K562 (cell line): ENCODE data around the gene BHMT2. TPM values are rescaled to one million over a fixed set of nuclear protein-coding genes. Genes with fewer than 3 reads are reported as not detected.

Experiments used
- ATAC-seq: fragments of 200-7000 bp; cut with Tn5 transposase; 3 replicates; pipeline ENCODE4 v1.9.1; 2020; ENCODE audit warnings: moderate library complexity
- BruUV-seq: library from RNA; stranded (reverse); fragments of 400-500 nt; replicated peaks from 2 replicates; lab custom pipeline; 2021; lab: Mats Ljungman, UMichigan
- CTCF ChIA-PET: fragments of 300-600 bp; formaldehyde crosslinking; extraction: SDS; loops from one replicate; lab custom pipeline; 2021; ENCODE audit warnings: low intra/inter-chr PET ratio; lab: Yijun Ruan, JAX
- POLR2A ChIA-PET: fragments of 300-600, 350-650 bp; sonication (Branson Sonifier 250); formaldehyde crosslinking; extraction: SDS; loops from one replicate; lab custom pipeline; 2021; ENCODE audit warnings: antibody characterized with exemption, inconsistent platforms; lab: Yijun Ruan, JAX
- DNase-seq, 4 experiments: peaks; one replicate each; pipeline versions ENCODE4 v3.0.0 to v3.0.0-alpha.2; 2011 to 2018; ENCODE audit warnings: low spot score in 3 of 4, mixed read lengths in 3 of 4; ENCODE audit errors: extremely low read depth in 1 of 4
- FAIRE-seq: peaks from 2 replicates; lab custom pipeline; 2011; peaks lifted over from hg19 to GRCh38; lab: Jason Lieb, UNC
- H2AFZ ChIP-seq: 2 replicates; pipeline ENCODE4 v1.6.0; 2011; ENCODE audit warnings: low read depth, low read length, control low read depth, inconsistent platforms
- H3K27ac ChIP-seq: fragments of 200-600 bp; 3 replicates; pipeline ENCODE4 v1.8.0; 2011; ENCODE audit warnings: low read depth, mild to moderate bottlenecking, control low read depth, inconsistent platforms, low read length, moderate library complexity, mixed read lengths; ENCODE audit errors: extremely low read depth
- H3K27me3 ChIP-seq, 2 experiments: fragments of 300-600 bp in 1 of 2; 2 replicates in 1 of 2; 3 replicates in 1 of 2; pipeline versions ENCODE4 v1.6.0 to v1.8.0; 2011; ENCODE audit warnings: inconsistent platforms in 2 of 2, low read length in 2 of 2, mild to moderate bottlenecking in 1 of 2, mixed read lengths in 1 of 2, moderate library complexity in 1 of 2; ENCODE audit not compliant: control insufficient read depth in 2 of 2, insufficient read depth in 2 of 2
- H3K36me3 ChIP-seq: fragments of 300-600 bp; 3 replicates; pipeline ENCODE4 v1.8.0; 2011; ENCODE audit warnings: mild to moderate bottlenecking, low read length, inconsistent platforms; ENCODE audit not compliant: control insufficient read depth, insufficient read depth
- H3K4me1 ChIP-seq, 2 experiments: fragments of 200-600 bp in 1 of 2; replicated peaks in 1 of 2; 2 replicates in 1 of 2; 3 replicates in 1 of 2; pipeline versions ENCODE4 v1.5.1 to v1.8.0; 2011; ENCODE audit warnings: inconsistent platforms in 2 of 2, low read length in 2 of 2, mild to moderate bottlenecking in 1 of 2, mixed read lengths in 1 of 2, moderate library complexity in 1 of 2; ENCODE audit not compliant: control insufficient read depth in 2 of 2, insufficient read depth in 2 of 2
- H3K4me2 ChIP-seq: 2 replicates; pipeline ENCODE4 v1.6.1; 2011; ENCODE audit warnings: low read length, control low read depth, inconsistent platforms, mixed read lengths; ENCODE audit not compliant: insufficient read depth
- H3K4me3 ChIP-seq: fragments of 200-600 bp; sonication (generic), shearing (Covaris generic); 2 replicates; pipeline ENCODE4 v1.5.1; 2016; ENCODE audit warnings: control low read depth, inconsistent platforms
- H3K79me2 ChIP-seq: fragments of 200-600 bp; 3 replicates; pipeline ENCODE4 v1.8.0; 2011; ENCODE audit warnings: low read length, inconsistent platforms; ENCODE audit not compliant: control insufficient read depth, insufficient read depth
- H3K9ac ChIP-seq, 2 experiments: 2 replicates each; pipeline versions ENCODE4 v1.6.0 to v1.6.1; 2011; ENCODE audit warnings: low read depth in 2 of 2, low read length in 2 of 2, control low read depth in 1 of 2, inconsistent platforms in 1 of 2, mild to moderate bottlenecking in 1 of 2, mixed read lengths in 1 of 2; ENCODE audit not compliant: insufficient read depth in 1 of 2
- H3K9me1 ChIP-seq: one replicate; pipeline ENCODE4 v1.6.0; 2011; ENCODE audit warnings: inconsistent platforms, mild to moderate bottlenecking, low read length, moderate library complexity; ENCODE audit not compliant: control insufficient read depth, insufficient read depth
- H3K9me3 ChIP-seq: replicated peaks from 2 replicates; pipeline ENCODE4 v1.5.1; 2011; ENCODE audit warnings: low read depth, low read length, inconsistent platforms; ENCODE audit not compliant: control insufficient read depth, insufficient read depth
- H4K20me1 ChIP-seq: replicated peaks from 2 replicates; pipeline ENCODE4 v1.6.1; 2011; ENCODE audit warnings: low read length, inconsistent platforms, mixed read lengths; ENCODE audit not compliant: control insufficient read depth, insufficient read depth
- ARID2 ChIP-seq: fragments of 450-650 bp; IDR thresholded peaks from 2 replicates; pipeline ENCODE4 v1.6.1; 2017; ENCODE audit warnings: antibody characterized with exemption, mild to moderate bottlenecking
- CBX2 ChIP-seq: fragments of 200-600 bp; sonication (generic); IDR thresholded peaks from one replicate; pipeline ENCODE4 v1.6.1; 2012; ENCODE audit warnings: mild to moderate bottlenecking, low read length, inconsistent platforms; ENCODE audit not compliant: insufficient read depth, poor library complexity, severe bottlenecking
- FOXM1 ChIP-seq, 2 experiments: fragments of 450-650 bp in 1 of 2; sonication (generic) in 1 of 2; formaldehyde crosslinking in 1 of 2; IDR thresholded peaks; 2 replicates each; pipeline versions ENCODE4 v1.6.1 to v1.9.0; 2017 to 2022; ENCODE audit warnings: low read depth in 2 of 2, mild to moderate bottlenecking in 2 of 2, missing genetic modification reagents in 1 of 2, moderate library complexity in 1 of 2
- MAFG ChIP-seq: fragments of 450-650 bp; conservative IDR thresholded peaks from 2 replicates; pipeline ENCODE4 v1.6.1; 2016; ENCODE audit warnings: missing genetic modification characterization, missing compliant biosample characterization
- MAFK ChIP-seq: IDR thresholded peaks from 2 replicates; pipeline ENCODE4 v1.6.1; 2011; ENCODE audit warnings: low read length, improper control_type of control experiment
- MED1 ChIP-seq: sonication (generic); formaldehyde crosslinking; IDR thresholded peaks from 2 replicates; pipeline ENCODE4 v1.8.1; 2023; ENCODE audit warnings: missing genetic modification reagents, borderline replicate concordance
- RB1 ChIP-seq: fragments of 450-650 bp; IDR thresholded peaks from 2 replicates; pipeline ENCODE4 v1.6.1; 2017; ENCODE audit warnings: low read depth, mild to moderate bottlenecking
- RUNX1 ChIP-seq: sonication (generic); IDR thresholded peaks from 2 replicates; pipeline ENCODE4 v1.6.1; 2016; ENCODE audit warnings: antibody characterized with exemption, low read depth
- ZNF316 ChIP-seq: fragments of 450-650 bp; IDR thresholded peaks from 2 replicates; pipeline ENCODE4 v1.6.1; 2016
- WGBS: fragments of 100-300 bp; shearing (Covaris generic); methylation state at CpG from one replicate; pipeline ENCODE4 v1.1.6; 2016; ENCODE audit warnings: low coverage, mixed read lengths; ENCODE audit not compliant: insufficient coverage; ENCODE audit errors: missing lambda C conversion rate; 5-methylcytosine and 5-hydroxymethylcytosine counted together
- in situ Hi-C: fragments of 300-500 bp; cut with MboI; formaldehyde crosslinking; loops from 4 replicates; pipeline ENCODE4 v1.15.0; 2018; ENCODE audit warnings: inconsistent platforms, mixed read lengths
- intact Hi-C: fragments of 100-400 bp; cut with micrococcal nuclease; formaldehyde crosslinking; loops from 2 replicates; pipeline ENCODE4 v1.14.2; 2022
- polyA plus RNA-seq, 8 experiments: library from polyadenylated mRNA; depleted of rRNA in 4 of 8; stranded (reverse) in 5 of 8; unstranded in 3 of 8; fragments of >200 nt; fragmentation: Nextera tagmentation in 2 of 8; fragmentation: Illumina TruSeq in 1 of 8; extraction: Ambion mirVana in 2 of 8; extraction: Trizol in 1 of 8; gene quantifications; 2 replicates each; pipeline versions ENCODE4 v1.2.1 to v1.2.3, GENCODE V29; 2011 to 2014; ENCODE audit warnings: inconsistent platforms in 1 of 8, missing spikeins in 1 of 8
- total RNA-seq, 7 experiments: library from RNA; depleted of rRNA in 6 of 7; stranded (reverse); fragments of >200 nt in 6 of 7; fragmentation: Illumina TruSeq in 2 of 7; extraction: Trizol in 2 of 7; gene quantifications; 2 replicates each; pipeline versions ENCODE4 v1.2.1 to v1.2.3, GENCODE V29; 2011 to 2021; ENCODE audit warnings: low replicate concordance in 1 of 7
- TF ChIP-seq, protein P1 (sequence below): IDR thresholded peaks from 2 replicates; pipeline ENCODE4 v1.6.1; 2011; ENCODE audit not compliant: insufficient read length; ENCODE audit errors: extremely low read depth
- TF ChIP-seq, protein P2 (sequence below): fragments of 450-650 bp; IDR thresholded peaks from 2 replicates; pipeline ENCODE4 v1.6.1; 2016; ENCODE audit warnings: low read depth, mild to moderate bottlenecking, moderate library complexity
- TF ChIP-seq, protein P3 (sequence below): fragments of 200-800 bp; sonication (Bioruptor generic); IDR thresholded peaks from 2 replicates; pipeline ENCODE4 v1.6.1; 2016; ENCODE audit warnings: missing genetic modification characterization, missing compliant biosample characterization
- TF ChIP-seq, protein P4 (sequence below): fragments of 250-450 bp; sonication (Bioruptor Pico); IDR thresholded peaks from 2 replicates; pipeline ENCODE4 v1.4.0; 2020; ENCODE audit warnings: mild to moderate bottlenecking, moderate library complexity, borderline replicate concordance

Gene BHMT2
- total and polyA plus RNA-seq, 9 of the 15 experiments (the other 6 are each of a cell fraction or from before 2014, with no cell fraction given) = not detected

DNA sequence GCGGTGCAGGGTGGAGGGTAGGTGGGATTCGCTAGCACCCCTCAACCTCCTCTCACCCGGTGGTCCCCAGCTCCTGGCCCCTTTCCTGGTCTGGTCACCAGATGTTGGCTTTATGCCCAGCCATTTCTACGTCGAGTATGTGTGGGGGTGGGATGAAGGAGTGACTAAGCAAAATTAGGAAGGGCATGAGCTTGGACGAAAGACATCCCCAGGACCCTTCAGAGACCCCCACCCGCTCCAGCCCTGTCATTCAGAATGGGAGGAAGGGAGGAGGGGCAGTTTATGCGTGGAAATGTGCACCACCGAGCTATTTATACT, 742 bp downstream of the BHMT2 start:
- POLR2A ChIA-PET = no interaction called here
- WGBS = 13% methylated on average over 8 of the region's 9 CpGs
- no peak for TF ChIP-seq MED1 (CRISPR knock-in tag)
- TF ChIP-seq, protein P1, sequence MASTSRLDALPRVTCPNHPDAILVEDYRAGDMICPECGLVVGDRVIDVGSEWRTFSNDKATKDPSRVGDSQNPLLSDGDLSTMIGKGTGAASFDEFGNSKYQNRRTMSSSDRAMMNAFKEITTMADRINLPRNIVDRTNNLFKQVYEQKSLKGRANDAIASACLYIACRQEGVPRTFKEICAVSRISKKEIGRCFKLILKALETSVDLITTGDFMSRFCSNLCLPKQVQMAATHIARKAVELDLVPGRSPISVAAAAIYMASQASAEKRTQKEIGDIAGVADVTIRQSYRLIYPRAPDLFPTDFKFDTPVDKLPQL = no peak
- TF ChIP-seq, protein P2, sequence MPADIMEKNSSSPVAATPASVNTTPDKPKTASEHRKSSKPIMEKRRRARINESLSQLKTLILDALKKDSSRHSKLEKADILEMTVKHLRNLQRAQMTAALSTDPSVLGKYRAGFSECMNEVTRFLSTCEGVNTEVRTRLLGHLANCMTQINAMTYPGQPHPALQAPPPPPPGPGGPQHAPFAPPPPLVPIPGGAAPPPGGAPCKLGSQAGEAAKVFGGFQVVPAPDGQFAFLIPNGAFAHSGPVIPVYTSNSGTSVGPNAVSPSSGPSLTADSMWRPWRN = no peak
- TF ChIP-seq ZNF316 = peak; percentile 49
- TF ChIP-seq FOXM1 (IDR thresholded peaks at IDR 0.05; ENCODE audit: low read depth) = no peak
- TF ChIP-seq FOXM1 (CRISPR knock-in tag; IDR thresholded peaks at IDR 0.05; ENCODE audit: low read depth) = no peak
- TF ChIP-seq MAFG = peak; percentile 63
- TF ChIP-seq, protein P3, sequence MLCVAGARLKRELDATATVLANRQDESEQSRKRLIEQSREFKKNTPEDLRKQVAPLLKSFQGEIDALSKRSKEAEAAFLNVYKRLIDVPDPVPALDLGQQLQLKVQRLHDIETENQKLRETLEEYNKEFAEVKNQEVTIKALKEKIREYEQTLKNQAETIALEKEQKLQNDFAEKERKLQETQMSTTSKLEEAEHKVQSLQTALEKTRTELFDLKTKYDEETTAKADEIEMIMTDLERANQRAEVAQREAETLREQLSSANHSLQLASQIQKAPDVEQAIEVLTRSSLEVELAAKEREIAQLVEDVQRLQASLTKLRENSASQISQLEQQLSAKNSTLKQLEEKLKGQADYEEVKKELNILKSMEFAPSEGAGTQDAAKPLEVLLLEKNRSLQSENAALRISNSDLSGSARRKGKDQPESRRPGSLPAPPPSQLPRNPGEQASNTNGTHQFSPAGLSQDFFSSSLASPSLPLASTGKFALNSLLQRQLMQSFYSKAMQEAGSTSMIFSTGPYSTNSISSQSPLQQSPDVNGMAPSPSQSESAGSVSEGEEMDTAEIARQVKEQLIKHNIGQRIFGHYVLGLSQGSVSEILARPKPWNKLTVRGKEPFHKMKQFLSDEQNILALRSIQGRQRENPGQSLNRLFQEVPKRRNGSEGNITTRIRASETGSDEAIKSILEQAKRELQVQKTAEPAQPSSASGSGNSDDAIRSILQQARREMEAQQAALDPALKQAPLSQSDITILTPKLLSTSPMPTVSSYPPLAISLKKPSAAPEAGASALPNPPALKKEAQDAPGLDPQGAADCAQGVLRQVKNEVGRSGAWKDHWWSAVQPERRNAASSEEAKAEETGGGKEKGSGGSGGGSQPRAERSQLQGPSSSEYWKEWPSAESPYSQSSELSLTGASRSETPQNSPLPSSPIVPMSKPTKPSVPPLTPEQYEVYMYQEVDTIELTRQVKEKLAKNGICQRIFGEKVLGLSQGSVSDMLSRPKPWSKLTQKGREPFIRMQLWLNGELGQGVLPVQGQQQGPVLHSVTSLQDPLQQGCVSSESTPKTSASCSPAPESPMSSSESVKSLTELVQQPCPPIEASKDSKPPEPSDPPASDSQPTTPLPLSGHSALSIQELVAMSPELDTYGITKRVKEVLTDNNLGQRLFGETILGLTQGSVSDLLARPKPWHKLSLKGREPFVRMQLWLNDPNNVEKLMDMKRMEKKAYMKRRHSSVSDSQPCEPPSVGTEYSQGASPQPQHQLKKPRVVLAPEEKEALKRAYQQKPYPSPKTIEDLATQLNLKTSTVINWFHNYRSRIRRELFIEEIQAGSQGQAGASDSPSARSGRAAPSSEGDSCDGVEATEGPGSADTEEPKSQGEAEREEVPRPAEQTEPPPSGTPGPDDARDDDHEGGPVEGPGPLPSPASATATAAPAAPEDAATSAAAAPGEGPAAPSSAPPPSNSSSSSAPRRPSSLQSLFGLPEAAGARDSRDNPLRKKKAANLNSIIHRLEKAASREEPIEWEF = no peak
- TF ChIP-seq RB1 = no peak
- TF ChIP-seq CBX2 = no peak
- TF ChIP-seq RUNX1 = no peak
- TF ChIP-seq, protein P4, sequence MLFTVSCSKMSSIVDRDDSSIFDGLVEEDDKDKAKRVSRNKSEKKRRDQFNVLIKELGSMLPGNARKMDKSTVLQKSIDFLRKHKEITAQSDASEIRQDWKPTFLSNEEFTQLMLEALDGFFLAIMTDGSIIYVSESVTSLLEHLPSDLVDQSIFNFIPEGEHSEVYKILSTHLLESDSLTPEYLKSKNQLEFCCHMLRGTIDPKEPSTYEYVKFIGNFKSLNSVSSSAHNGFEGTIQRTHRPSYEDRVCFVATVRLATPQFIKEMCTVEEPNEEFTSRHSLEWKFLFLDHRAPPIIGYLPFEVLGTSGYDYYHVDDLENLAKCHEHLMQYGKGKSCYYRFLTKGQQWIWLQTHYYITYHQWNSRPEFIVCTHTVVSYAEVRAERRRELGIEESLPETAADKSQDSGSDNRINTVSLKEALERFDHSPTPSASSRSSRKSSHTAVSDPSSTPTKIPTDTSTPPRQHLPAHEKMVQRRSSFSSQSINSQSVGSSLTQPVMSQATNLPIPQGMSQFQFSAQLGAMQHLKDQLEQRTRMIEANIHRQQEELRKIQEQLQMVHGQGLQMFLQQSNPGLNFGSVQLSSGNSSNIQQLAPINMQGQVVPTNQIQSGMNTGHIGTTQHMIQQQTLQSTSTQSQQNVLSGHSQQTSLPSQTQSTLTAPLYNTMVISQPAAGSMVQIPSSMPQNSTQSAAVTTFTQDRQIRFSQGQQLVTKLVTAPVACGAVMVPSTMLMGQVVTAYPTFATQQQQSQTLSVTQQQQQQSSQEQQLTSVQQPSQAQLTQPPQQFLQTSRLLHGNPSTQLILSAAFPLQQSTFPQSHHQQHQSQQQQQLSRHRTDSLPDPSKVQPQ (CRISPR knock-in tag) = no peak
- TF ChIP-seq MAFK = peak; percentile 8; the same call in 1 of the 2 replicates
- no peak for TF ChIP-seq ARID2

More for the DNA sequence above, 742 bp downstream of the BHMT2 start:
- Histone ChIP-seq H3K4me3 (no peak overlapping the region), H3K36me3 (no peaks in the 10 kb centered on the region), H4K20me1 (no peaks in the 10 kb centered on the region), H3K27me3 (peaks cover 2 to 17% of the 10 kb centered on the region in 2 experiments; a peak in 2 of 5 replicates), H3K9me1 (no peaks in the 10 kb centered on the region), H3K79me2 (no peaks in the 10 kb centered on the region), H3K4me2 (no peak overlapping the region), H3K27ac (no peak overlapping the region), H3K9me3 (no peaks in the 10 kb centered on the region), H3K9ac (no peak overlapping the region), H2AFZ (no peak overlapping the region), H3K4me1 (peaks cover 0 to 12% of the 10 kb centered on the region in 2 experiments; a peak in 2 of 5 replicates)
- no peak for FAIRE-seq
- no TSS peak for BruUV-seq
- in situ Hi-C loops (no loop called here), intact Hi-C loops (no loop called here)
- no peak for ATAC-seq
- no peak for DNase-seq
- CTCF ChIA-PET = no interaction called here
